BJ (cell line): ENCODE data around the gene ARID5B. TPM values are rescaled to one million over a fixed set of nuclear protein-coding genes. Genes with fewer than 3 reads are reported as not detected.

Experiments used
- CTCF ChIA-PET: fragments of 350-600 bp; formaldehyde crosslinking; extraction: SDS; loops from one replicate; lab custom pipeline; 2021; ENCODE audit warnings: antibody characterized with exemption, inconsistent platforms; lab: Yijun Ruan, JAX
- POLR2A ChIA-PET: fragments of 300-600 bp; sonication (Branson Sonifier 250); formaldehyde crosslinking; extraction: SDS; loops from one replicate; lab custom pipeline; 2021; ENCODE audit warnings: antibody characterized with exemption; lab: Charles Lee
- DNase-seq: peaks from one replicate; pipeline ENCODE4 v3.0.0-alpha.2; 2011; ENCODE audit warnings: low read depth
- H3K27me3 ChIP-seq: 2 replicates; pipeline ENCODE4 v1.6.0; 2011; ENCODE audit warnings: low read length; ENCODE audit not compliant: control insufficient read depth, insufficient read depth
- H3K36me3 ChIP-seq: 2 replicates; pipeline ENCODE4 v1.5.1; 2011; ENCODE audit warnings: low read length; ENCODE audit not compliant: control insufficient read depth, insufficient read depth
- H3K4me3 ChIP-seq: 2 replicates; pipeline ENCODE4 v1.5.1; 2011; ENCODE audit warnings: low read depth, mild to moderate bottlenecking, control low read depth, low read length
- CTCF ChIP-seq: IDR thresholded peaks from 2 replicates; pipeline ENCODE4 v1.5.1; 2011; ENCODE audit warnings: low read depth, mild to moderate bottlenecking, control low read depth, inconsistent platforms, low read length, moderate library complexity; ENCODE audit not compliant: insufficient read depth
- polyA plus RNA-seq: library from polyadenylated mRNA; depleted of rRNA; stranded (reverse); fragments of >200 nt; gene quantifications from 2 replicates; pipeline ENCODE4 v1.2.3, GENCODE V29; 2011

The ARID5B gene
- polyA plus RNA-seq, 1 experiment = 73.8 TPM

GRCh38 chr10:62001898-62002297, 100.4 kb downstream of the ARID5B start:
- Histone ChIP-seq H3K36me3 (peaks cover 6% of the 10 kb centered on the region), H3K27me3 (no peaks in the 10 kb centered on the region), H3K4me3 (no peak overlapping the region)
- no peak for DNase-seq
- POLR2A ChIA-PET = interaction anchor here (0.6 kb wide), 1 partner anchor 159 kb away, joined by 3 read pairs; no protein-coding TSS in a partner anchor
- CTCF ChIA-PET = interaction anchor here (1.0 kb wide), 1 partner anchor 10 kb away, joined by 3 read pairs; no protein-coding TSS in a partner anchor
- no peak for TF ChIP-seq CTCF

GRCh38 chr10:62002753-62003152, 101.3 kb downstream of the ARID5B start:
- no peak overlapping the region for H3K4me3 ChIP-seq
- ChIA-PET CTCF (no interaction called here), POLR2A (no interaction called here)
- peaks cover 6% of the 10 kb centered on the region for H3K36me3 ChIP-seq
- DNase-seq = no peak
- TF ChIP-seq CTCF = no peak
- H3K27me3 ChIP-seq = no peaks in the 10 kb centered on the region

GRCh38 chr10:62004042-62004441, 102.5 kb downstream of the ARID5B start:
- Histone ChIP-seq H3K4me3 (no peak overlapping the region), H3K27me3 (no peaks in the 10 kb centered on the region), H3K36me3 (peaks cover 6% of the 10 kb centered on the region)
- no peak for TF ChIP-seq CTCF
- ChIA-PET CTCF (interaction anchor here (0.7 to 1.2 kb wide), 3 partner anchors 9 to 1185 kb away, joined by 3 to 4 read pairs (median 4); no protein-coding TSS in a partner anchor), POLR2A (interaction anchor here (0.6 kb wide), 2 partner anchors 11 to 582 kb away, joined by 3 read pairs; no protein-coding TSS in a partner anchor)
- DNase-seq = no peak

GRCh38 chr10:62005281-62005680, 103.8 kb downstream of the ARID5B start:
- DNase-seq = no peak
- Histone ChIP-seq H3K36me3 (peaks cover 6% of the 10 kb centered on the region), H3K27me3 (no peaks in the 10 kb centered on the region), H3K4me3 (no peak overlapping the region)
- ChIA-PET CTCF (interaction anchor here (1.1 to 1.2 kb wide), 2 partner anchors 179 to 1187 kb away, joined by 3 to 4 read pairs; no protein-coding TSS in a partner anchor), POLR2A (no interaction called here)
- no peak for TF ChIP-seq CTCF

- ChIA-PET CTCF (interaction anchor here (1.2 kb wide), 1 partner anchor 179 kb away, joined by 3 read pairs; no protein-coding TSS in a partner anchor), POLR2A (no interaction called here)
- no peak overlapping the region for H3K4me3 ChIP-seq
- no peak for TF ChIP-seq CTCF
- H3K27me3 ChIP-seq = no peaks in the 10 kb centered on the region
- no peak for DNase-seq
- peaks cover 6% of the 10 kb centered on the region for H3K36me3 ChIP-seq
Measured at GRCh38 chr10:62005687-62006086, 104.2 kb downstream of the ARID5B start.
